ENCODE data around the gene RSPH9.

RSPH9 gene

DNA sequence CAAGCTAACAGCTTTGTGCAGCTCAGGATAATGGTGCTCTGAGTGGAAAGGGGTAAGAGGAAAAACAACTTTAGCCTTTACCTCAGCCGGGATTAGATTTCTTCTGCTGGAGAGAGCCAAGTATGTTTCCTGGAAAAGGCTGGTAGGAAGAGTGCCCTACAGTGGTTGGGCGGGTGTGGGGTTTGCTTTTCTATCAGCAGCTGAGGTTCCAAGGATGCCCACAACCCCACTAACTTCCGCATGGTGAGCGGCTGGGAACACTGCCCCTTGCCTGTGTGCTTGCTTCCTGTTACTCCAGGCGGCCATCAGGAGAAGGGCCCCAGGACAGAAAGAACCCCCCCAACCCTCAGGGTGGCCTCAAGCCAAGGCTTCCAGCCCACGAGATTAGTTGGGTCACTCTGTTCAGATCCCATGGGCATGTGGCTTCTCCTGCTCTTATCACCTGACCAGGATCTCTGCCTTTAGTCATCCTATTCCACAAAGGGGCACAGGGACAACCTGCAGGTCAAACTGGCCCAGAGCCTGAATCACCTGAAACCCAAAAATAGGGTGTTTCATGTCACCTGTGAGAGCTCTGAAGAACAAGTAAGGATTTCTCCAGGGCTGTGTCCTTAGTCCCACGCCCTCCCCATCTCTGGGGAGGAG is 32.2 kb downstream of the RSPH9 start:
- TF ChIP-seq TAF1 (IDR thresholded peaks at IDR 0.05; ENCODE audit: borderline replicate concordance, insufficient read depth, low read length) = no peak
- TF ChIP-seq FOXP2 (optimal IDR thresholded peaks at IDR 0.05; ENCODE audit: borderline replicate concordance, extremely low read depth, extremely low read length, insufficient read depth) = no peak
- TF ChIP-seq, protein P1, sequence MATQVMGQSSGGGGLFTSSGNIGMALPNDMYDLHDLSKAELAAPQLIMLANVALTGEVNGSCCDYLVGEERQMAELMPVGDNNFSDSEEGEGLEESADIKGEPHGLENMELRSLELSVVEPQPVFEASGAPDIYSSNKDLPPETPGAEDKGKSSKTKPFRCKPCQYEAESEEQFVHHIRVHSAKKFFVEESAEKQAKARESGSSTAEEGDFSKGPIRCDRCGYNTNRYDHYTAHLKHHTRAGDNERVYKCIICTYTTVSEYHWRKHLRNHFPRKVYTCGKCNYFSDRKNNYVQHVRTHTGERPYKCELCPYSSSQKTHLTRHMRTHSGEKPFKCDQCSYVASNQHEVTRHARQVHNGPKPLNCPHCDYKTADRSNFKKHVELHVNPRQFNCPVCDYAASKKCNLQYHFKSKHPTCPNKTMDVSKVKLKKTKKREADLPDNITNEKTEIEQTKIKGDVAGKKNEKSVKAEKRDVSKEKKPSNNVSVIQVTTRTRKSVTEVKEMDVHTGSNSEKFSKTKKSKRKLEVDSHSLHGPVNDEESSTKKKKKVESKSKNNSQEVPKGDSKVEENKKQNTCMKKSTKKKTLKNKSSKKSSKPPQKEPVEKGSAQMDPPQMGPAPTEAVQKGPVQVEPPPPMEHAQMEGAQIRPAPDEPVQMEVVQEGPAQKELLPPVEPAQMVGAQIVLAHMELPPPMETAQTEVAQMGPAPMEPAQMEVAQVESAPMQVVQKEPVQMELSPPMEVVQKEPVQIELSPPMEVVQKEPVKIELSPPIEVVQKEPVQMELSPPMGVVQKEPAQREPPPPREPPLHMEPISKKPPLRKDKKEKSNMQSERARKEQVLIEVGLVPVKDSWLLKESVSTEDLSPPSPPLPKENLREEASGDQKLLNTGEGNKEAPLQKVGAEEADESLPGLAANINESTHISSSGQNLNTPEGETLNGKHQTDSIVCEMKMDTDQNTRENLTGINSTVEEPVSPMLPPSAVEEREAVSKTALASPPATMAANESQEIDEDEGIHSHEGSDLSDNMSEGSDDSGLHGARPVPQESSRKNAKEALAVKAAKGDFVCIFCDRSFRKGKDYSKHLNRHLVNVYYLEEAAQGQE (IDR thresholded peaks at IDR 0.05; ENCODE audit: insufficient read depth in 1 of 2, low read depth in 2 of 2, low read length in 2 of 2) = no peak
- no peak for TF ChIP-seq POLR2AphosphoS5 (IDR thresholded peaks at IDR 0.05; ENCODE audit: low read depth, low read length)

DNA sequence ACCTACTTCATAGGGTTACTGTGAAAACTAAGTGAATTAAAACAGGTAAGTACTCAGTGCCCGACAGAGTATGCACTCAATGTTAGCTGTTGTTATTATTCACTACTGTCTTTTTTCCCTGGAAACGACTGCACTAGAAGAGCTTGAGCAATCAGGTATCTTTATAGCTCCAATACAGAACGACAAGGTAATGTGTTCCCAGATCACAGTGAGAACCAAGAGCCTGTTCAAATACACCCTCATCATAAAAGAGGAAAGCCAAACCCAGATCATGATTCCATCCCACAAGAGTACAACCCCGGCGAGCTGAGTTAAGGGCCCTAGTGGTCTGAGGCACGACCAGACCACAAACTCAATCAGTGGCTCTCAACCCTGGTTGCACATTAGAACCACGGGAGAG is 32.9 kb downstream of the RSPH9 start:
- TF ChIP-seq SIN3A (IDR thresholded peaks at IDR 0.05; ENCODE audit: borderline replicate concordance, insufficient read depth, low read length) (no peak), POLR2AphosphoS5 (IDR thresholded peaks at IDR 0.05; ENCODE audit: low read depth, low read length) (no peak), TAF1 (IDR thresholded peaks at IDR 0.05; ENCODE audit: borderline replicate concordance, insufficient read depth, low read length) (no peak), FOXP2 (optimal IDR thresholded peaks at IDR 0.05; ENCODE audit: borderline replicate concordance, extremely low read depth, extremely low read length, insufficient read depth) (no peak)
- TF ChIP-seq, protein P1 (IDR thresholded peaks at IDR 0.05; ENCODE audit: insufficient read depth in 1 of 2, low read depth in 2 of 2, low read length in 2 of 2) = no peak

DNA sequence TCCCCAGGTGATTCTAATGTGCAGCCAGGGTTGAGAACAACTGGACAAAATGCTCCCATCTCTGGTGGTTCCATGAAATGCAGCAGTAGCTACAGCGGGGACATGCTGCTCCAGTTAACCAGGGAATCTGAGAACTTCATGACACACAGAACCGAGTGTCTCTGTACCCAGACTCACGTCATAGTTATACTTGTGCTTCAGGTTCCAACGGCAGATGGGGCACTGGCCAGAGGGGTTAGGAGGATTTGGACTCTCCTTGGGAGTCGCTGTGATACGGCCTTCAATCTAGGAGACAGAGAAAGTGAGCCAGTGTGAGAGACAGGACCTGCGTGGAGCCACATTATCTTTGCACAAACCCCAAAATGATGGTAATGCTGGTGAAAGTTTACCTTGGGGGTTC is 33.5 kb downstream of the RSPH9 start:
- TF ChIP-seq FOXP2 (optimal IDR thresholded peaks at IDR 0.05; ENCODE audit: borderline replicate concordance, extremely low read depth, extremely low read length, insufficient read depth) = no peak

DNA sequence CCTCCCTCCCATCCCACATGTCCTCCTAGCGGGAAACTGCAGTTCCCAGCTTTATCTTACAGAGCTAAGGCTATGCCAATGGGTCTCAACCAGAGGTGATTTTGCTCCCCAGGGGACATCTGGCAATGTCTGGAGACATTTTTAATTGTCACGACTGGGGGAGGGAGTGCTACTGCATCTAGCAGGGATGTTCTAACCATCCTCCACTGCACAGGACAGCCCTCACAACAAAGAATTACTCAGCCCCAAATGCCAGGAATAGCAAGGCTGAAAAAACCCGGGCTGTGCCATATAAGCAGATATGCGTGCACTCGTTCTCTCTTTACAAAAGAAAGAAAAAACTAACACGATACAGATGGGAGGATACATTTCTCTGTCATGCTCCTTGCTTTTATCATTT is 34.2 kb downstream of the RSPH9 start:
- TF ChIP-seq FOXP2 (optimal IDR thresholded peaks at IDR 0.05; ENCODE audit: borderline replicate concordance, extremely low read depth, extremely low read length, insufficient read depth) (no peak), SIN3A (IDR thresholded peaks at IDR 0.05; ENCODE audit: borderline replicate concordance, insufficient read depth, low read length) (no peak), TAF1 (IDR thresholded peaks at IDR 0.05; ENCODE audit: borderline replicate concordance, insufficient read depth, low read length) (no peak), POLR2AphosphoS5 (IDR thresholded peaks at IDR 0.05; ENCODE audit: low read depth, low read length) (no peak)
- TF ChIP-seq, protein P1 (IDR thresholded peaks at IDR 0.05; ENCODE audit: insufficient read depth in 1 of 2, low read depth in 2 of 2, low read length in 2 of 2) = no peak

DNA sequence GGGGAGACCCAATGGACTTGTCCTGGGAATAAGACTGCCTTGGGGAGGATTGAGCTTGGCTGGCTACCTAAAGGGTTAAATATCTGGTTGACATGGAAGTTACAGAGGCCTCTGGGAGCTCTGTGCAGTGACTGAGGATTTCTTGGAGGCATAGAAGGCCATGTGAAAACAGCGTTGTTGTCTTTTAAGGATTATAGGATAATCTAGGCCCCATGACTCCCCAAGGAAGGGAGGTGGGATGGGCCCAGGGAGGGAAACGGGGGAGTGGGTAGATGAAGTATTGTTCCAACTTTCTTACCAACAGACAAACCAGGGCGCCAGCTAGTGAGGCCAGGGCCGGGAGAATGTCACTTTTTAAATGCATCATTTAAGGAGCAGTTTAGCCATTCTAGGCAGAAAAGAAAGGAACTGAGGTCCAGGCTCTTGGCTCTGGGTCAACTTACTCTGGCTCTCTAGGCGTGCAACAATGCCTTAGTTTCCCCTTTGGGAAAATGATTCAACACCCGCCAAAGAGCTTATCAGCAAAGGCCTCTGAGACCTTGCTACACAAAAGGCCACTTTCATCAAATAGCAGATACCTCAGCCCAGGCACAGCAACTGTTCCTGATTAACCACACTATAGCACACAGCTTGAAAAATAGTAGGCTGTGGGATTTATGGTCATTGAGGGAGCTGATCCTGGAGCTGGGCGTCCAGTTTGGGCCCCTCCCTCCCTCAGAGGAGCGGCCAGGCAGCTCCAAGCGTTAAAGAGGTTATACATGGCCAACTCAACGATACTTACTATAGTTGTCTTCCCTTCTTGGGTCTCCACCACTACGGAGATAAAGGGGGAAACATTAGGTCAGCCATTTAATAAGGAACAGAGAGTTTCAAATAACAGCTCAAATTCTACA is 35.7 kb downstream of the RSPH9 start:
- TF ChIP-seq POLR2AphosphoS5 (IDR thresholded peaks at IDR 0.05; ENCODE audit: low read depth, low read length) (no peak), SIN3A (IDR thresholded peaks at IDR 0.05; ENCODE audit: borderline replicate concordance, insufficient read depth, low read length) (no peak), FOXP2 (optimal IDR thresholded peaks at IDR 0.05; ENCODE audit: borderline replicate concordance, extremely low read depth, extremely low read length, insufficient read depth) (no peak), TAF1 (IDR thresholded peaks at IDR 0.05; ENCODE audit: borderline replicate concordance, insufficient read depth, low read length) (no peak)
- TF ChIP-seq, protein P1 (IDR thresholded peaks at IDR 0.05; ENCODE audit: insufficient read depth in 1 of 2, low read depth in 2 of 2, low read length in 2 of 2) = no peak
